ENCODE measurements around the gene ARHGAP12. TPM values are rescaled to one million over a fixed set of nuclear protein-coding genes. Genes with fewer than 3 reads are reported as not detected.
A peak's percentile ranks its signal among the peaks of the same experiment; 100 is the strongest.

The ARHGAP12 gene
- total RNA-seq, 1 experiment from 2014 or later: 62.3 TPM

- H3K4me1 ChIP-seq: peaks cover 24% of the 10 kb centered on the region
- BruUV-seq (replicated peaks): no TSS peak
- H3K36me3 ChIP-seq (ENCODE audit: control insufficient read depth, insufficient read depth, low read length): no peaks in the 10 kb centered on the region; the same call in 1 of the 2 replicates
- intact Hi-C loops (cut with micrococcal nuclease; ENCODE audit: unreplicated experiment): no loop called here
- no peaks in the 10 kb centered on the region for H3K27me3 Mint-ChIP-seq (ENCODE audit: insufficient read depth, unreplicated experiment)
- TF ChIP-seq CTCF (IDR thresholded peaks at IDR 0.05; ENCODE audit: insufficient read depth in 1 of 2, low read depth in 1 of 2, low read length in 1 of 2, severe bottlenecking in 1 of 2, unreplicated experiment in 1 of 2): no peak
- no peak for DNase-seq
- ChIA-PET POLR2A (interaction anchor here (0.7 kb wide), 2 partner anchors 28 to 39 kb away, joined by 4 to 6 read pairs; no protein-coding TSS in a partner anchor), CTCF (interaction anchor here (1.1 kb wide), 1 partner anchor 63 kb away, joined by 3 read pairs; no protein-coding TSS in a partner anchor)
- H3K4me1 Mint-ChIP-seq (ENCODE audit: low read depth, unreplicated experiment): peaks cover 37% of the 10 kb centered on the region
- no peaks in the 10 kb centered on the region for H3K9me3 Mint-ChIP-seq (ENCODE audit: unreplicated experiment)
- H3K27me3 ChIP-seq (replicated peaks; ENCODE audit: control insufficient read depth, insufficient read depth, low read length): no peaks in the 10 kb centered on the region
- no peaks in the 10 kb centered on the region for H3K9me3 ChIP-seq
- no peak overlapping the region for H3K4me3 ChIP-seq (ENCODE audit: low read depth, low read length)
- peak overlapping the region; percentile 66 for H3K27ac Mint-ChIP-seq (ENCODE audit: unreplicated experiment)
- H3K36me3 Mint-ChIP-seq (ENCODE audit: insufficient read depth, unreplicated experiment): no peaks in the 10 kb centered on the region
- H3K4me3 Mint-ChIP-seq (ENCODE audit: unreplicated experiment): no peak overlapping the region
Observed at GRCh38 chr10:31866118-31866670, 62.4 kb downstream of the ARHGAP12 start.

GRCh38 chr10:31864834-31865518, 63.7 kb downstream of the ARHGAP12 start:
- ChIA-PET CTCF (no interaction called here), POLR2A (interaction anchor here (0.6 kb wide), 1 partner anchor 70 kb away, joined by 6 read pairs; no protein-coding TSS in a partner anchor)
- H3K4me1 ChIP-seq: peaks cover 24% of the 10 kb centered on the region
- Mint-ChIP-seq H3K4me3 (ENCODE audit: unreplicated experiment) (peak overlapping the region; percentile 9), H3K9me3 (ENCODE audit: unreplicated experiment) (no peaks in the 10 kb centered on the region), H3K36me3 (ENCODE audit: insufficient read depth, unreplicated experiment) (peaks cover 3% of the 10 kb centered on the region), H3K27ac (ENCODE audit: unreplicated experiment) (peak overlapping the region; percentile 5), H3K4me1 (ENCODE audit: low read depth, unreplicated experiment) (peaks cover 37% of the 10 kb centered on the region), H3K27me3 (ENCODE audit: insufficient read depth, unreplicated experiment) (no peaks in the 10 kb centered on the region)
- TF ChIP-seq CTCF (IDR thresholded peaks at IDR 0.05; ENCODE audit: insufficient read depth in 1 of 2, low read depth in 1 of 2, low read length in 1 of 2, severe bottlenecking in 1 of 2, unreplicated experiment in 1 of 2): no peak
- H3K4me3 ChIP-seq (ENCODE audit: low read depth, low read length): no peak overlapping the region
- no peaks in the 10 kb centered on the region for H3K9me3 ChIP-seq
- intact Hi-C loops (cut with micrococcal nuclease; ENCODE audit: unreplicated experiment): loop anchor here (2.0 kb wide), 1 partner anchor 24 kb away; no protein-coding TSS in a partner anchor
- no peaks in the 10 kb centered on the region; the same call in none of the 2 replicates for H3K36me3 ChIP-seq (ENCODE audit: control insufficient read depth, insufficient read depth, low read length)
- peak in 1 of 2 experiments; percentile 26 for DNase-seq
- no peaks in the 10 kb centered on the region for H3K27me3 ChIP-seq (replicated peaks; ENCODE audit: control insufficient read depth, insufficient read depth, low read length)
- BruUV-seq (replicated peaks): no TSS peak

- BruUV-seq (replicated peaks): no TSS peak
- TF ChIP-seq CTCF (IDR thresholded peaks at IDR 0.05; ENCODE audit: insufficient read depth in 1 of 2, low read depth in 1 of 2, low read length in 1 of 2, severe bottlenecking in 1 of 2, unreplicated experiment in 1 of 2): no peak
- POLR2A ChIA-PET: no interaction called here
- Histone ChIP-seq H3K4me1 (no peaks in the 10 kb centered on the region), H3K4me3 (ENCODE audit: low read depth, low read length) (no peak overlapping the region), H3K9me3 (no peaks in the 10 kb centered on the region), H3K27me3 (replicated peaks; ENCODE audit: control insufficient read depth, insufficient read depth, low read length) (no peaks in the 10 kb centered on the region), H3K36me3 (ENCODE audit: control insufficient read depth, insufficient read depth, low read length) (peaks cover 3% of the 10 kb centered on the region; the same call in 1 of the 2 replicates)
- H3K36me3 Mint-ChIP-seq (ENCODE audit: insufficient read depth, unreplicated experiment): peaks cover 25% of the 10 kb centered on the region
- no peaks in the 10 kb centered on the region for H3K4me1 Mint-ChIP-seq (ENCODE audit: low read depth, unreplicated experiment)
- H3K27ac Mint-ChIP-seq (ENCODE audit: unreplicated experiment): no peak overlapping the region
- H3K4me3 Mint-ChIP-seq (ENCODE audit: unreplicated experiment): no peak overlapping the region
- H3K9me3 Mint-ChIP-seq (ENCODE audit: unreplicated experiment): no peaks in the 10 kb centered on the region
- no peak for DNase-seq
- H3K27me3 Mint-ChIP-seq (ENCODE audit: insufficient read depth, unreplicated experiment): no peaks in the 10 kb centered on the region
- CTCF ChIA-PET: no interaction called here
- intact Hi-C loops (cut with micrococcal nuclease; ENCODE audit: unreplicated experiment): no loop called here
Observed at GRCh38 chr10:31855033-31855432, 73.6 kb downstream of the ARHGAP12 start.

Data from Caco-2 (cell line).